ENCODE measurements around the gene FANCE.

DNA sequence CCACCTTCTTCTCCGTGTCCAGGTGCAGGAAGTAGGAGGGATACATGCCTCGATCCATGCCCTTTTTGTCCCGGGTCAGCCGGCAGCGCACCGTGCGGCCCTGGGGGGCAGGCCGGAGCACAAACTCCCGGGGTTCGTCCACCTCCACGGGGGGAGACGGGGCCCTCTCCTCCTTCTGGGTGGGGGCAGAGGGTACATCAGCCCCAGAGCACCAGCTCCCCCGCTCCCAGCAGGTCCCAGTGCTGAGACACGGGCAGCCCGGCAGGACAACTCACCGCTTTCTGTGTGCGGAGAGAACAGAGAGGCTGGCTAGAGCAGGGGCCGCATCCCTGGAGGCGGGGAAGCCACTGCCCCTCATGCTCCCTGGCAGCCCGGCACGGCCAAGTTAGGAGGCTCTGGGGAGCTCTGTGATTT lies 53.9 kb downstream of the FANCE start:
- TF ChIP-seq, protein P1, sequence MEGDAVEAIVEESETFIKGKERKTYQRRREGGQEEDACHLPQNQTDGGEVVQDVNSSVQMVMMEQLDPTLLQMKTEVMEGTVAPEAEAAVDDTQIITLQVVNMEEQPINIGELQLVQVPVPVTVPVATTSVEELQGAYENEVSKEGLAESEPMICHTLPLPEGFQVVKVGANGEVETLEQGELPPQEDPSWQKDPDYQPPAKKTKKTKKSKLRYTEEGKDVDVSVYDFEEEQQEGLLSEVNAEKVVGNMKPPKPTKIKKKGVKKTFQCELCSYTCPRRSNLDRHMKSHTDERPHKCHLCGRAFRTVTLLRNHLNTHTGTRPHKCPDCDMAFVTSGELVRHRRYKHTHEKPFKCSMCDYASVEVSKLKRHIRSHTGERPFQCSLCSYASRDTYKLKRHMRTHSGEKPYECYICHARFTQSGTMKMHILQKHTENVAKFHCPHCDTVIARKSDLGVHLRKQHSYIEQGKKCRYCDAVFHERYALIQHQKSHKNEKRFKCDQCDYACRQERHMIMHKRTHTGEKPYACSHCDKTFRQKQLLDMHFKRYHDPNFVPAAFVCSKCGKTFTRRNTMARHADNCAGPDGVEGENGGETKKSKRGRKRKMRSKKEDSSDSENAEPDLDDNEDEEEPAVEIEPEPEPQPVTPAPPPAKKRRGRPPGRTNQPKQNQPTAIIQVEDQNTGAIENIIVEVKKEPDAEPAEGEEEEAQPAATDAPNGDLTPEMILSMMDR (IDR thresholded peaks at IDR 0.05; ENCODE audit: insufficient read depth, low read length, poor library complexity, severe bottlenecking), result no peak
- TF ChIP-seq EZH2phosphoT487 (conservative IDR thresholded peaks at IDR 0.05; ENCODE audit: low read length), result no peak

Data from SU-DHL-6 (cell line).